ENCODE measurements around the gene MCF2L2. TPM values are rescaled to one million over a fixed set of nuclear protein-coding genes. Genes with fewer than 3 reads are reported as not detected.

The MCF2L2 gene
- total RNA-seq, 1 donor from 2014 or later = 2.1 TPM

- H3K36me3 Mint-ChIP-seq (ENCODE audit: low read depth) = no peaks in the 10 kb centered on the region
- no peak overlapping the region for H3K27ac Mint-ChIP-seq (ENCODE audit: unreplicated experiment)
- no peak overlapping the region for H3K4me3 Mint-ChIP-seq
- no peaks in the 10 kb centered on the region for H3K9me3 Mint-ChIP-seq
- no peak for DNase-seq (ENCODE audit: low read depth, low spot score)
- no peak for TF ChIP-seq CTCF (conservative IDR thresholded peaks at IDR 0.05)
- H3K4me1 Mint-ChIP-seq = no peaks in the 10 kb centered on the region
- H3K27me3 Mint-ChIP-seq (ENCODE audit: low read depth) = peaks cover 5% of the 10 kb centered on the region
Observed at GRCh38 chr3:183149915-183150750, 278.3 kb downstream of the MCF2L2 start.

- no peak for TF ChIP-seq CTCF (conservative IDR thresholded peaks at IDR 0.05)
- Mint-ChIP-seq H3K27me3 (ENCODE audit: low read depth) (peaks cover 2% of the 10 kb centered on the region), H3K4me1 (no peaks in the 10 kb centered on the region), H3K36me3 (ENCODE audit: low read depth) (no peaks in the 10 kb centered on the region), H3K9me3 (no peaks in the 10 kb centered on the region), H3K27ac (ENCODE audit: unreplicated experiment) (no peak overlapping the region), H3K4me3 (no peak overlapping the region)
- no peak for DNase-seq (ENCODE audit: low read depth, low spot score)
Observed at GRCh38 chr3:183148056-183148455, 280.4 kb downstream of the MCF2L2 start.

- Mint-ChIP-seq H3K4me3 (no peak overlapping the region), H3K27me3 (ENCODE audit: low read depth) (peaks cover 2% of the 10 kb centered on the region), H3K27ac (ENCODE audit: unreplicated experiment) (no peak overlapping the region), H3K36me3 (ENCODE audit: low read depth) (no peaks in the 10 kb centered on the region), H3K9me3 (no peaks in the 10 kb centered on the region), H3K4me1 (peaks cover 8% of the 10 kb centered on the region)
- no peak for DNase-seq (ENCODE audit: low read depth, low spot score)
- no peak for TF ChIP-seq CTCF (conservative IDR thresholded peaks at IDR 0.05)
Observed at GRCh38 chr3:183144363-183144762, 284.1 kb downstream of the MCF2L2 start.

- Mint-ChIP-seq H3K4me1 (peaks cover 8% of the 10 kb centered on the region), H3K27ac (ENCODE audit: unreplicated experiment) (no peak overlapping the region)
- DNase-seq (ENCODE audit: low read depth, low spot score) = no peak
Observed at GRCh38 chr3:183142199-183142598, 286.2 kb downstream of the MCF2L2 start.

GRCh38 chr3:183134844-183135243 lies 293.6 kb downstream of the MCF2L2 start:
- peaks cover 21% of the 10 kb centered on the region for H3K27me3 Mint-ChIP-seq (ENCODE audit: low read depth)

More at GRCh38 chr3:183142199-183142598, 286.2 kb downstream of the MCF2L2 start:
- Mint-ChIP-seq H3K9me3 (no peaks in the 10 kb centered on the region), H3K36me3 (ENCODE audit: low read depth) (no peaks in the 10 kb centered on the region), H3K27me3 (ENCODE audit: low read depth) (no peaks in the 10 kb centered on the region), H3K4me3 (no peak overlapping the region)
- no peak for TF ChIP-seq CTCF (conservative IDR thresholded peaks at IDR 0.05)

More at GRCh38 chr3:183134844-183135243, 293.6 kb downstream of the MCF2L2 start:
- H3K9me3 Mint-ChIP-seq = no peaks in the 10 kb centered on the region
- DNase-seq (ENCODE audit: low read depth, low spot score) = no peak
- H3K4me3 Mint-ChIP-seq = no peak overlapping the region
- TF ChIP-seq CTCF (conservative IDR thresholded peaks at IDR 0.05) = no peak
- H3K27ac Mint-ChIP-seq (ENCODE audit: unreplicated experiment) = no peak overlapping the region
- H3K36me3 Mint-ChIP-seq (ENCODE audit: low read depth) = no peaks in the 10 kb centered on the region
- no peaks in the 10 kb centered on the region for H3K4me1 Mint-ChIP-seq
